Measurements from ENCODE around the gene PRR3.

PRR3 gene

GRCh38 chr6:30570740-30571074 lies 13.6 kb downstream of the PRR3 start:
- peak overlapping the region; percentile 94 for H3K4me2 ChIP-seq (ENCODE audit: low read depth, low read length, poor library complexity, severe bottlenecking)
- TF ChIP-seq EZH2phosphoT487 (IDR thresholded peaks at IDR 0.05; ENCODE audit: borderline replicate concordance): no peak
- TF ChIP-seq, protein P1, sequence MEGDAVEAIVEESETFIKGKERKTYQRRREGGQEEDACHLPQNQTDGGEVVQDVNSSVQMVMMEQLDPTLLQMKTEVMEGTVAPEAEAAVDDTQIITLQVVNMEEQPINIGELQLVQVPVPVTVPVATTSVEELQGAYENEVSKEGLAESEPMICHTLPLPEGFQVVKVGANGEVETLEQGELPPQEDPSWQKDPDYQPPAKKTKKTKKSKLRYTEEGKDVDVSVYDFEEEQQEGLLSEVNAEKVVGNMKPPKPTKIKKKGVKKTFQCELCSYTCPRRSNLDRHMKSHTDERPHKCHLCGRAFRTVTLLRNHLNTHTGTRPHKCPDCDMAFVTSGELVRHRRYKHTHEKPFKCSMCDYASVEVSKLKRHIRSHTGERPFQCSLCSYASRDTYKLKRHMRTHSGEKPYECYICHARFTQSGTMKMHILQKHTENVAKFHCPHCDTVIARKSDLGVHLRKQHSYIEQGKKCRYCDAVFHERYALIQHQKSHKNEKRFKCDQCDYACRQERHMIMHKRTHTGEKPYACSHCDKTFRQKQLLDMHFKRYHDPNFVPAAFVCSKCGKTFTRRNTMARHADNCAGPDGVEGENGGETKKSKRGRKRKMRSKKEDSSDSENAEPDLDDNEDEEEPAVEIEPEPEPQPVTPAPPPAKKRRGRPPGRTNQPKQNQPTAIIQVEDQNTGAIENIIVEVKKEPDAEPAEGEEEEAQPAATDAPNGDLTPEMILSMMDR (conservative IDR thresholded peaks at IDR 0.05; ENCODE audit: low read length): no peak

GRCh38 chr6:30571075-30571761 lies 14.1 kb downstream of the PRR3 start, which contains the start of gene ABCF1:
TSS of gene ABCF1 (plus strand) at chr6:30571442. CDS start at chr6:30571488, 46 bp downstream.
- no peaks in the 10 kb centered on the region for H3K36me3 ChIP-seq (ENCODE audit: insufficient read depth, low read length)
- H3K4me2 ChIP-seq (ENCODE audit: low read depth, low read length, poor library complexity, severe bottlenecking): peak within 1 kb of the TSS; percentile 94
- peak within 1 kb of the TSS; percentile 90 for H2AFZ ChIP-seq (ENCODE audit: low read length)
- peaks cover 42% of the 10 kb centered on the region for H3K4me1 ChIP-seq (ENCODE audit: insufficient read depth, low read length, poor library complexity, severe bottlenecking)
- no peaks in the 10 kb centered on the region for H3K9me3 ChIP-seq (ENCODE audit: insufficient read depth, low read depth, low read length)
- peaks cover 46% of the 10 kb centered on the region for H4K20me1 ChIP-seq (ENCODE audit: insufficient read depth, low read length, poor library complexity, severe bottlenecking)
- no peaks in the 10 kb centered on the region for H3K27me3 ChIP-seq (ENCODE audit: insufficient read depth, low read length, poor library complexity, severe bottlenecking)
- peaks cover 48% of the 10 kb centered on the region for H3K79me2 ChIP-seq (ENCODE audit: insufficient read depth, low read length)
- no peak for TF ChIP-seq EZH2phosphoT487 (IDR thresholded peaks at IDR 0.05; ENCODE audit: borderline replicate concordance)
- TF ChIP-seq, protein P1 (conservative IDR thresholded peaks at IDR 0.05; ENCODE audit: low read length): no peak
- no peaks in the 10 kb centered on the region for H3F3A ChIP-seq (ENCODE audit: low read depth)
- H3K9ac ChIP-seq (ENCODE audit: low read depth, low read length, poor library complexity, severe bottlenecking): peak within 1 kb of the TSS; percentile 85
- H3K9me2 ChIP-seq (replicated peaks; ENCODE audit: low read depth, low read length): no peaks in the 10 kb centered on the region
- peak within 1 kb of the TSS; percentile 91 for H3K4me3 ChIP-seq (ENCODE audit: low read length, poor library complexity, severe bottlenecking)

More at GRCh38 chr6:30570740-30571074, 13.6 kb downstream of the PRR3 start:
- Histone ChIP-seq H3F3A (ENCODE audit: low read depth) (no peaks in the 10 kb centered on the region), H3K4me1 (ENCODE audit: insufficient read depth, low read length, poor library complexity, severe bottlenecking) (peaks cover 42% of the 10 kb centered on the region), H3K36me3 (ENCODE audit: insufficient read depth, low read length) (no peaks in the 10 kb centered on the region), H3K9ac (ENCODE audit: low read depth, low read length, poor library complexity, severe bottlenecking) (peak overlapping the region; percentile 71), H3K9me3 (ENCODE audit: insufficient read depth, low read depth, low read length) (no peaks in the 10 kb centered on the region), H2AFZ (ENCODE audit: low read length) (peak overlapping the region; percentile 90), H4K20me1 (ENCODE audit: insufficient read depth, low read length, poor library complexity, severe bottlenecking) (peaks cover 41% of the 10 kb centered on the region), H3K79me2 (ENCODE audit: insufficient read depth, low read length) (peaks cover 43% of the 10 kb centered on the region), H3K27me3 (ENCODE audit: insufficient read depth, low read length, poor library complexity, severe bottlenecking) (no peaks in the 10 kb centered on the region), H3K9me2 (replicated peaks; ENCODE audit: low read depth, low read length) (no peaks in the 10 kb centered on the region), H3K4me3 (ENCODE audit: low read length, poor library complexity, severe bottlenecking) (peak overlapping the region; percentile 91)

GRCh38 chr6:30571762-30572082 lies 14.6 kb downstream of the PRR3 start:
- Histone ChIP-seq H3K4me1 (ENCODE audit: insufficient read depth, low read length, poor library complexity, severe bottlenecking) (peaks cover 42% of the 10 kb centered on the region), H3K36me3 (ENCODE audit: insufficient read depth, low read length) (peaks cover 2% of the 10 kb centered on the region; the same call in 1 of the 2 replicates), H3K9me3 (ENCODE audit: insufficient read depth, low read depth, low read length) (no peaks in the 10 kb centered on the region), H3K9ac (ENCODE audit: low read depth, low read length, poor library complexity, severe bottlenecking) (peak overlapping the region; percentile 85), H3F3A (ENCODE audit: low read depth) (no peaks in the 10 kb centered on the region), H3K9me2 (replicated peaks; ENCODE audit: low read depth, low read length) (no peaks in the 10 kb centered on the region), H2AFZ (ENCODE audit: low read length) (peak overlapping the region; percentile 90), H3K4me3 (ENCODE audit: low read length, poor library complexity, severe bottlenecking) (peak overlapping the region; percentile 91), H3K4me2 (ENCODE audit: low read depth, low read length, poor library complexity, severe bottlenecking) (peak overlapping the region; percentile 88), H3K79me2 (ENCODE audit: insufficient read depth, low read length) (peaks cover 53% of the 10 kb centered on the region), H4K20me1 (ENCODE audit: insufficient read depth, low read length, poor library complexity, severe bottlenecking) (peaks cover 51% of the 10 kb centered on the region), H3K27me3 (ENCODE audit: insufficient read depth, low read length, poor library complexity, severe bottlenecking) (no peaks in the 10 kb centered on the region)
- no peak for TF ChIP-seq EZH2phosphoT487 (IDR thresholded peaks at IDR 0.05; ENCODE audit: borderline replicate concordance)
- TF ChIP-seq, protein P1 (conservative IDR thresholded peaks at IDR 0.05; ENCODE audit: low read length): no peak
